Measurements from ENCODE around the gene TSPAN32. TPM values are rescaled to one million over a fixed set of nuclear protein-coding genes. Genes with fewer than 3 reads are reported as not detected.

Gene TSPAN32
- total and polyA plus RNA-seq, 2 donors (not counting 3 experiments of a cell fraction or from before 2014, with no cell fraction given): not detected

DNA sequence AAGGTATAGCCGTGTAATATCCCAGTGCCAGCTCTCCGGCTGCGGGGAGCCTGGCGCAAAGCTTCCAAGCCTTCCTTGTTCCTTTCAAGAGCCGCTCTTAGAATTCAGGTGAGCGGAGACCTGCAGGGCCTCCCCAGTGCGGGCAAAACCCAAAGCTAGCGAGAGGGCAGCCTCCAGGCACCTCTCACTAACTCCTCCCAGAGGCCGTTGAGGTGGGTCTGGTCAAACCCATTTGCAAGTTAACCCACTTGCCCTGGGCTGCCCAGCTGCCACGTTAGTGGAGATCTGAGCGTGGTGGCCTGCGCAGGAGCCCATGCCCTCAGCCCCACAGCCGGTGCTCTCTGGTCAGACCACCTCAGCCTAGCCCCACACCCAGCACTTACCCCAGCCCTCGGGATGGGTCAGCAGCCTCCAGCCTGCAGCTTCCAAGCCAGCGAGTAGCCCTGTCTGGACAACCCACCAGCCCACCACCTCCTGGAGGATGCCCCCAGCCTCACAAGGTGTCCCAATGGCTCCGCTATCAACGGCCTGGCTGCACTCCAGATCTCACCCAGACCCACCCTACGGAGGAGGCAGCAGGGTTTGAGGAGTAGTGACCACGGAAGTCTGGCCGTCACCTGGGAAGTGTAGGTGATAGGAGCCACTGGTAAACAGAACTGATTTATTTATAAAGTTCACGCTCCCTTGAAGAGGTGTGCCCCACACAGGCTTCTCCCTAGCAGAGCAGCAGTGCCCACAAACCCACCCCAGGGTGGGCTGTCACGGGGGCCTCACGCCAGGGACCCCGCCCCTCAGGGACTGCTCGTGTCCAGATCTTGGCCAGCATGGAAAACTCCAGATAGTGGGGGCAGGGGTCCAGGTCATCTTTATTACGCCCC lies 33.7 kb upstream of the TSPAN32 start:
- Histone ChIP-seq H3K9ac (replicated peaks; ENCODE audit: extremely low read depth, insufficient read depth, low read length) (no peak overlapping the region), H3K36me3 (ENCODE audit: control insufficient read depth in 2 of 2, extremely low read depth in 1 of 2, insufficient read depth in 2 of 2, low read length in 2 of 2) (no peaks in the 10 kb centered on the region), H3K27ac (ENCODE audit: insufficient read depth, low read depth, low read length) (no peak overlapping the region), H2AFZ (ENCODE audit: low read depth, low read length) (no peak overlapping the region), H3K4me3 (replicated peaks in 1 of 3; ENCODE audit: insufficient read depth in 1 of 3, low read depth in 1 of 3, low read length in 3 of 3) (no peak overlapping the region), H3K9me1 (replicated peaks; ENCODE audit: control insufficient read depth, extremely low read depth, insufficient read depth, low read length) (no peaks in the 10 kb centered on the region), H4K20me1 (replicated peaks; ENCODE audit: control insufficient read depth, extremely low read depth, insufficient read depth, low read length) (no peaks in the 10 kb centered on the region), H3K9me3 (replicated peaks; ENCODE audit: control insufficient read depth, insufficient read depth, low read length) (no peaks in the 10 kb centered on the region), H3K79me2 (ENCODE audit: control insufficient read depth, insufficient read depth, low read length) (no peaks in the 10 kb centered on the region), H3K4me2 (ENCODE audit: insufficient read depth, low read length) (no peak overlapping the region), H3K27me3 (ENCODE audit: control insufficient read depth in 2 of 2, insufficient read depth in 2 of 2, low read length in 2 of 2) (peaks cover 30 to 37% of the 10 kb centered on the region in 2 experiments), H3K4me1 (ENCODE audit: control insufficient read depth, extremely low read depth, insufficient read depth, low read length) (no peaks in the 10 kb centered on the region)
- DNase-seq (ENCODE audit: low read depth, low spot score) (no peak), FAIRE-seq (no peak)
- ChIA-PET POLR2A (no interaction called here), CTCF (no interaction called here)
- intact Hi-C loops (cut with micrococcal nuclease): no loop called here
- dilution Hi-C loops (cut with MboI; ENCODE audit: extremely low pct_ligation_motif_present, low sequenced_read_pairs): no loop called here
- TF ChIP-seq JUN (IDR thresholded peaks at IDR 0.05; ENCODE audit: borderline replicate concordance, insufficient read depth, insufficient read length, low read depth): no peak
- no peak for TF ChIP-seq POLR2A (IDR thresholded peaks at IDR 0.05; ENCODE audit: low read depth, low read length)
- TF ChIP-seq EZH2 (IDR thresholded peaks at IDR 0.05; ENCODE audit: borderline replicate concordance, low read depth, low read length, severe bottlenecking): no peak
- no peak for TF ChIP-seq GATA2 (IDR thresholded peaks at IDR 0.05; ENCODE audit: insufficient read depth, insufficient read length, low read depth, low read length)
- TF ChIP-seq FOS (IDR thresholded peaks at IDR 0.05; ENCODE audit: borderline replicate concordance, insufficient read depth, low read length): no peak
- no TSS peak for BruUV-seq (replicated peaks)

All from endothelial cell of umbilical vein (primary cell).